ENCODE results near the gene DNAJB1. TPM values are rescaled to one million over a fixed set of nuclear protein-coding genes. Genes with fewer than 3 reads are reported as not detected.

The DNAJB1 gene
- total and polyA plus RNA-seq, 2 of the 4 experiments (the other 2 are of a cell fraction): 88.2 to 95.4 TPM

DNA sequence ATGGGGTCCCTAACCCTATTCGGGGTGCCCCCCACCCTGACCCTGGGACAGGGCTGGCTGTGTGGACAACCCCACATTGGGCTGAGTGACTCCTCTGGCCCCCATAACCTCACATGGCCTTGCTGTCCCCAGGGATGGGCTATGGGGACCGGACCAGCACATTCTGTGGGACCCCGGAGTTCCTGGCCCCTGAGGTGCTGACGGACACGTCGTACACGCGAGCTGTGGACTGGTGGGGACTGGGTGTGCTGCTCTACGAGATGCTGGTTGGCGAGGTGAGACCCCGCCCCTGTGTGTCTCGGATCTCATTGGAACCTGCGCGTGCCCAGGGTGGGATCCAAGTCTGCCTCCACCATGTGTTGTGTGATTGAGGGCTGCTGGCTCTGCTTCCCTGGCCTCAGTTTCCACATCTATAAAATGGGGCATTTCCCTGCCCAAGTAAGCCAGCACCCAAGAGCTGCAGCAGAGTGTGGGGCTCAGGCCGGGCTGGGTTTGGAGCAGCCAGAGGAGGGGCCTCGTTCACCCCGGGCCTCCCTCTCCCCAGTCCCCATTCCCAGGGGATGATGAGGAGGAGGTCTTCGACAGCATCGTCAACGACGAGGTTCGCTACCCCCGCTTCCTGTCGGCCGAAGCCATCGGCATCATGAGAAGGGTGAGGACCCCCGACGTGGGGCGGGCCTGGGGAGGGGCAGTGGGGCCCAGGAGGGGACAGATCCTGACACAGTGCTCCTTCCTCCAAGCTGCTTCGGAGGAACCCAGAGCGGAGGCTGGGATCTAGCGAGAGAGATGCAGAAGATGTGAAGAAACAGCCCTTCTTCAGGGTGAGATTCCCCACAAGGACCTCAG is 47.9 kb downstream of the DNAJB1 start:
- no peak overlapping the region for H3K14ac ChIP-seq (replicated peaks; ENCODE audit: low read depth, low read length)
- CTCF ChIA-PET: no interaction called here
- H3K4ac ChIP-seq (ENCODE audit: low read depth, low read length): no peak overlapping the region
- H4K91ac ChIP-seq (ENCODE audit: insufficient read depth, low read depth, low read length): no peak overlapping the region
- no peak overlapping the region for H3K18ac ChIP-seq (ENCODE audit: low read depth, low read length)
- H3K23ac ChIP-seq (ENCODE audit: low read depth, low read length): no peak overlapping the region
- no peak overlapping the region for H2BK15ac ChIP-seq (ENCODE audit: low read depth, low read length)
- 0 out of 2 replicates have a peak, but pooled peaks cover 5% of the 10 kb centered on the region for H3K9me1 ChIP-seq (ENCODE audit: insufficient read depth, low read length)
- no peak overlapping the region for H4K5ac ChIP-seq (ENCODE audit: low read depth, low read length)
- no peak overlapping the region for H2AK5ac ChIP-seq (ENCODE audit: low read depth, low read length)
- no peak overlapping the region for H2AK9ac ChIP-seq (replicated peaks; ENCODE audit: low read depth, low read length, poor library complexity)
- dilution Hi-C loops (cut with HindIII; ENCODE audit: low sequenced_read_pairs, unreplicated experiment): no loop called here
- no peak overlapping the region for H3K4me2 ChIP-seq (ENCODE audit: low read depth, low read length)
- H2BK5ac ChIP-seq (ENCODE audit: low read depth, low read length, poor library complexity, severe bottlenecking): no peak overlapping the region
- H3K9me3 ChIP-seq (ENCODE audit: control insufficient read depth, insufficient read depth, low read length): no peaks in the 10 kb centered on the region
- peaks cover 32% of the 10 kb centered on the region for H3K36me3 ChIP-seq (ENCODE audit: control insufficient read depth, insufficient read depth, low read length)
- no peak overlapping the region for H3K27ac ChIP-seq (ENCODE audit: insufficient read depth, low read length)
- in situ Hi-C loops (cut with MboI; ENCODE audit: low sequenced_read_pairs): loop anchor here (10.0 kb wide), 1 partner anchor 585 kb away; no protein-coding TSS in a partner anchor
- BruUV-seq (replicated peaks): no TSS peak
- peaks cover 8% of the 10 kb centered on the region for H3K4me1 ChIP-seq (ENCODE audit: control insufficient read depth, insufficient read depth, low read length)
- H4K8ac ChIP-seq (ENCODE audit: low read depth in 2 of 2, low read length in 2 of 2): no peak overlapping the region
- H2AFZ ChIP-seq (replicated peaks; ENCODE audit: low read length, poor library complexity): peak overlapping the region; percentile 33
- no peak overlapping the region for H2BK20ac ChIP-seq (ENCODE audit: low read depth, low read length)
- DNase-seq: no peak
- no peak overlapping the region for H3K9ac ChIP-seq (ENCODE audit: low read depth, low read length)
- intact Hi-C loops (cut with micrococcal nuclease): no loop called here
- 58% methylated on average over 10 of the region's 32 CpGs; no CpG with 5 or more reads in 1 of the 2 experiments for WGBS, 2 experiments (ENCODE audit: extremely low coverage in 2 of 2, insufficient read length in 1 of 2)
- H3K56ac ChIP-seq (ENCODE audit: extremely low read depth, insufficient read depth, low read length): no peak overlapping the region
- ATAC-seq (ENCODE audit: low read depth): no peak
- H4K20me1 ChIP-seq (ENCODE audit: insufficient read depth, low read length): no peaks in the 10 kb centered on the region; the same call in 1 of the 2 replicates
- H3K4me3 ChIP-seq (ENCODE audit: insufficient read depth, low read depth, low read length): no peak overlapping the region
- POLR2A ChIA-PET (ENCODE audit: unreplicated experiment): no interaction called here
- no peak overlapping the region for H2BK120ac ChIP-seq (ENCODE audit: low read depth, low read length)
- peaks cover 0 to 9% of the 10 kb centered on the region in 2 experiments; a peak in 1 of 4 replicates for H3K79me1 ChIP-seq (ENCODE audit: low read depth in 1 of 2, low read length in 2 of 2)
- no peaks in the 10 kb centered on the region for H3K27me3 ChIP-seq (ENCODE audit: control insufficient read depth, insufficient read depth, low read length)
- no peak for TF ChIP-seq RAD21 (IDR thresholded peaks at IDR 0.05; ENCODE audit: low read length)
- TF ChIP-seq RCOR1 (IDR thresholded peaks at IDR 0.05; ENCODE audit: insufficient replicate concordance, low read length): no peak
- no peak for TF ChIP-seq NFE2L2 (IDR thresholded peaks at IDR 0.05; ENCODE audit: low read depth, low read length)
- no peak for TF ChIP-seq BHLHE40 (IDR thresholded peaks at IDR 0.05; ENCODE audit: low read depth, low read length)
- no peak for TF ChIP-seq SMC3 (IDR thresholded peaks at IDR 0.05; ENCODE audit: low read depth, low read length)
- TF ChIP-seq MAFK (IDR thresholded peaks at IDR 0.05; ENCODE audit: low read depth, low read length): no peak
- no peak for TF ChIP-seq CTCF (conservative IDR thresholded peaks at IDR 0.05; ENCODE audit: low read depth, low read length)
- no peak for TF ChIP-seq ELK1 (IDR thresholded peaks at IDR 0.05; ENCODE audit: borderline replicate concordance, low read depth, low read length)
- no peak for TF ChIP-seq USF2 (IDR thresholded peaks at IDR 0.05; ENCODE audit: low read depth, low read length)
- TF ChIP-seq MXI1 (IDR thresholded peaks at IDR 0.05; ENCODE audit: borderline replicate concordance, low read depth, low read length): no peak
- no peak for TF ChIP-seq POLR2A (IDR thresholded peaks at IDR 0.05; ENCODE audit: low read depth, low read length)
- no peak for TF ChIP-seq CEBPB (IDR thresholded peaks at IDR 0.05; ENCODE audit: low read depth, low read length)
- TF ChIP-seq MAZ (IDR thresholded peaks at IDR 0.05; ENCODE audit: borderline replicate concordance, low read depth, low read length): no peak
- TF ChIP-seq CHD1 (IDR thresholded peaks at IDR 0.05; ENCODE audit: low read depth, low read length): no peak
- no peak for TF ChIP-seq RFX5 (IDR thresholded peaks at IDR 0.05; ENCODE audit: low read depth, low read length)

Data from IMR-90 (cell line).